ELF-1 (cell line): ENCODE data around the gene RASA4.
"Not testable (repeated sequence)": the region's sequence is repeated elsewhere in the genome, so short reads cannot be mapped to it uniquely, and the experiment has no call there.

Experiments used
- DNase-seq: peaks from one replicate; pipeline ENCODE4 v3.0.0-alpha.2; 2016; ENCODE audit warnings: low read depth, low spot score

RASA4 gene

GRCh38 chr7:102543596-102543995 is 73.0 kb downstream of the RASA4 start, which contains the start of gene UPK3BL2:
UPK3BL2 (minus strand) TSS chr7:102543696; CDS start chr7:102543636, 60 bp downstream.
- not testable (repeated sequence) for DNase-seq

- not testable (repeated sequence) for DNase-seq
Observed at GRCh38 chr7:102542771-102543170, 73.8 kb downstream of the RASA4 start.

- DNase-seq = not testable (repeated sequence)
Observed at GRCh38 chr7:102542083-102542482, 74.5 kb downstream of the RASA4 start.

GRCh38 chr7:102540604-102541003 is 76.0 kb downstream of the RASA4 start:
- not testable (repeated sequence) for DNase-seq

GRCh38 chr7:102535062-102535615 is 81.4 kb downstream of the RASA4 start:
- peak; percentile 0 for DNase-seq

GRCh38 chr7:102532127-102532526 is 84.4 kb downstream of the RASA4 start:
- DNase-seq = not testable (repeated sequence)

GRCh38 chr7:102531583-102531982 is 85.0 kb downstream of the RASA4 start:
- not testable (repeated sequence) for DNase-seq

GRCh38 chr7:102527822-102528793 is 88.4 kb downstream of the RASA4 start:
- not testable (repeated sequence) for DNase-seq

GRCh38 chr7:102527182-102527581 is 89.4 kb downstream of the RASA4 start:
- DNase-seq = not testable (repeated sequence)

- not testable (repeated sequence) for DNase-seq
Observed at GRCh38 chr7:102524803-102525202, 91.8 kb downstream of the RASA4 start.
